ENCODE results near the gene SLC39A12.
A peak's percentile ranks its signal among the peaks of the same experiment; 100 is the strongest.
"Not testable (repeated sequence)": the region's sequence is repeated elsewhere in the genome, so short reads cannot be mapped to it uniquely, and the experiment has no call there.

SLC39A12 gene

DNA sequence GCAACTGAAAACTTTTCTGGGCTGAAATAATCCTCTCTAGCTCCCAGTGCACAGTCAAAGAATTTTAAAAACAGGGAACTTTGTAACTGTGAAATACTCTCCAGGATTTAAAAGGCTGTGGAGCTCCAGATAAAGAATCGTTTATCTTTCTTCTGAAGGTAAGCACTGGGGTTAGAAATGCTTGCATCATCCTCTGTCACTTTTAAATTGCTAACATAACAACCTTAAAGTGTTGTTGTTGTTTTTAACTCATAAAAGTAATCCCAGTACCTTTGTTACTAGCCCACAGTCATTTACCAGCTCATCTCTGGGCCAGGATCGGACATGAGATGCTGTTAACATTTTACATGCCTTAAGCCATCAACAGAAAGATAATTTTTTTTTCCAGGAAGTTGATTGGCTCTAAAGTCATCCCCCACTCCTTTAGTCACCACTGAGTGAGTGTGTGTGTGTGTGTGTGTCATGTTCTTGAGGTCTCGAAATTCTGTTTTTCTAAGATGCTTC, at the start of gene SLC39A12:
Gene SLC39A12, plus strand, starts transcription at position 51 of the 504 bp plus-strand sequence. CDS start 1,359 bp downstream, outside the sequence.
- peak; percentile 70 for DNase-seq

DNA sequence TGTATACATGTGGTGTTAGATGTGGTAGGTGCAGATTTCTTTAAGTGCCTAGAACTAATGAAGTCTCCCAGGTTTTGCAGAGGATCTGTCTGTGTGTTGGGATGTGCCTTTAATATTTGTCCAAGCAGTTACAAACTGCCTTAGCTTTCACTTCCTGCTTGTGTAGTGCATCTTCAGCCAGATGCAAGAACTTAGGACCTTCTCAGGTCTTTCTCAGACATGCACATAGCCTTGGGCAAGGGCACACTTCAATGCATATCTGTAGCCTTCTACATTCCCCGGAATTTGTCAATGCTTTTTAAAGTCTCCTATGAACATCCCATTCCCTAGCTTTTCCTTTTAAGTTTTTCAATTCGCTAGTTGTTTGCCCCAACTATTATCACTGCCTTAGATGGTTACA, 47.2 kb upstream of the SLC39A12 start:
- DNase-seq: no peak

DNA sequence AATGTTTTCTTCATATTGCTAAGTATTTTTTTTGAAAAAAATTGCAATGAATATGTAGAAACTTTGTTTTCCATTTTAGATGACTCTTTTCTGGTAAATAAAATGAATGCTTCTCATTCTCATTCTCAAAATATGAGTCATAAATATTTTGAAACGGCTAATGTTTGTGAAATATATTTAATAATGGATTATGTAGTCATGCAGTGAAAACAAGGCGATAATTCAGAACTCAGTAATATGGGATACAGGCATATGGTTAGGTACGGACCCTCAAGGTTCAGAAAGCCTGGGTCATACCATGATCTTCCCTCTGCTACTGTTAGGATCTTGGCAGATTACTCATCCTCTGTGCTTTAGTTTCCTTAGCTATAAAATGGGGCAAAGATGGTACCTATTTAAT, 46.2 kb upstream of the SLC39A12 start:
- DNase-seq: no peak

DNA sequence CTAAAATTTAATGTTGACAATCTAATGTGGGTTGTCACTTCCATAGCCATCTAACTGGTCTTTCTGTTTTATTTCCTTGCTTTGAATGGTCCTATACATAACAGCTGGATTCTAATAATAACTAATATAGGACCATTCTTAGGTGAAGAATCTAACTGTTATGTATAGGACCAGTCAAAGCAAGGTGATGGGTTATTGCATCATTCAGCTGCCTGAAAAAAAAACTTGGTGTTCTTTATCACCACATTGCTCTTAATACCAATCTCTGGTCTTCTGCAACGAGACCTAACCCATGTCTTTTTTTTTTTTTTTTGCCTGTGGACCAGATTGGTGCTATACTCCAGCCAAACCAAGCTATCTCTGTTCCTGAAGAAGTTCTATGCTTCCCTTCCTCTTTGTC, 45.7 kb upstream of the SLC39A12 start:
- no peak for DNase-seq

DNA sequence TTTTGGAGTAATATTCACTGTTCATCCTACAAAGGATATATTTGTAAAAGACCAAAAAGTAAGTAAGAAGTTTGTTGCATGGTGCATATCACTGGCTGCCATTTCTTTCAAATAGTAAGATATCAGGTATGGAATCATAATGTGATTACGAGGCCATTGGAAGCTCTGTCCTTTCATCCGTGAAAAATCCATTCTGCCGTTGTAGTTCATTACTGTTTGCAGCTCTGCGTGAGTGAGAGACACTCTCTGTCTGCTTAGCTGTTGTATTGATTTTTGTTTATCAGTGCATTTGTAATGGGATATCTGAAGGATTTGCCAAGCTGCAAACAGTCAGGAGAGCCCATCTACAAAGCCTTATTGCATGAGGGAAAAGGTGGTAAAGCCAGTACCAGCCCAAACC, 44.1 kb upstream of the SLC39A12 start:
- no peak for DNase-seq

DNA sequence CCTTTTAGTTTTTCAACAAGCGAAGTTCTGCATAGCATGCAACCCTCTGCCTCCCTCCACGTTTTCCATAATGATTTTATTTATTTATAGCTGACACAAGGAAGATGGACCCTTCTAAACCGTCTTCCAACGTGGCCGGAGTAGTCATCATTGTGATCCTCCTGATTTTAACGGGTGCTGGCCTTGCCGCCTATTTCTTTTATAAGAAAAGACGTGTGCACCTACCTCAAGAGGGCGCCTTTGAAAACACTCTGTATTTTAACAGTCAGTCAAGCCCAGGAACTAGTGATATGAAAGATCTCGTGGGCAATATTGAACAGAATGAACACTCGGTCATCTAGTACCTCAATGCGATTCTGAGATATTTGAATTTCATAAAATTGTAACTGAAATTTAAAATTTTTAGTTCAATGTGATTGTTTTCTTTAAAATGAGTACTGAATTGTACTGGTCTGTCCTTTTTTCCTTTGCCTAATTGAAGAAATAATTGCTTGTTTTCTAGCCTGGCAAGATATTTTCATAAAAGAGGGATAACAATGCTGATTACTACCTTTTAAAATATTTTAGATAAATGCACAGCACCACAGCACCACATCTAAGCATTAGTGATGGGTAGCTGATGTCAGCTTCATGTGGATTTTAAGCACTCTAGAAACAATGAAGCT, 41.5 kb upstream of the SLC39A12 start:
- DNase-seq: peak; percentile 65

DNA sequence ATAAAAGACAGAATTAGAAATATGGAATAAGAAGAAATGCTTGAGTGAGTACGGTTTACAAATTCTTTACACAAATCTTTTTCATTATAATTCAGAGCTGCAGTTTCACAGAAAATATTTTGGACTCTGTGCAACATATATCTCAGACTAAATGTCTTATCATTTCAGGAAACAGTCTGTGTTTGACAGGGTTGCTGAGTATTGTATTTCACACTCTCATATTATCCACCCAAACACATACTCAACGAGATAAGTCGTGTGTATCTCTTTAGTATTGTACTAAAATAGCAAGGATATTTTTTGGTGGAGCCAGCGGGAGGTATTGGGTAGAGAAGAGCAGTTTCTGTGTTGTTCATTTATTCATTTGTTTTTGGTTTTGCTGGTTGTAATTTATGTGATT, 39.0 kb upstream of the SLC39A12 start:
- no peak for DNase-seq

DNA sequence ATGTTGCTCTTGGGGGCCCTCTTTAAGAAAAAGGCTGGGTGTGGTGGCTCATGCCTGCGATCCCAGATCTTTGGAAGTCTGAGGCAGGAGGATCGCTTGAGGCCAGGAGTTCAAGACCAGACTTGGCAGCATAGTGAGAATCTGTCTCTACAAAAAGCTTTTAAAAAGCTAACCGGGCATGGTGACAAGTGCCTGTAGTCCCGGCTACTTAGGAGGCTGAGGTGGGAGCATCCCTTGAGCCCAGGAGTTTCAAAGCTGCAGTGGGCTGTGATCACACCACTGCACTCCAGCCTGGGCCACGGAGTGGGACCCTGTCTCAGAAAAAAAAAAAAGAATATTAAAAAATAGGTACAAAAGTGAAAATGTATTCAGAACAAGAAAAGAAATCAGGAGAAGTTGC, 38.1 kb upstream of the SLC39A12 start:
- DNase-seq: no peak

DNA sequence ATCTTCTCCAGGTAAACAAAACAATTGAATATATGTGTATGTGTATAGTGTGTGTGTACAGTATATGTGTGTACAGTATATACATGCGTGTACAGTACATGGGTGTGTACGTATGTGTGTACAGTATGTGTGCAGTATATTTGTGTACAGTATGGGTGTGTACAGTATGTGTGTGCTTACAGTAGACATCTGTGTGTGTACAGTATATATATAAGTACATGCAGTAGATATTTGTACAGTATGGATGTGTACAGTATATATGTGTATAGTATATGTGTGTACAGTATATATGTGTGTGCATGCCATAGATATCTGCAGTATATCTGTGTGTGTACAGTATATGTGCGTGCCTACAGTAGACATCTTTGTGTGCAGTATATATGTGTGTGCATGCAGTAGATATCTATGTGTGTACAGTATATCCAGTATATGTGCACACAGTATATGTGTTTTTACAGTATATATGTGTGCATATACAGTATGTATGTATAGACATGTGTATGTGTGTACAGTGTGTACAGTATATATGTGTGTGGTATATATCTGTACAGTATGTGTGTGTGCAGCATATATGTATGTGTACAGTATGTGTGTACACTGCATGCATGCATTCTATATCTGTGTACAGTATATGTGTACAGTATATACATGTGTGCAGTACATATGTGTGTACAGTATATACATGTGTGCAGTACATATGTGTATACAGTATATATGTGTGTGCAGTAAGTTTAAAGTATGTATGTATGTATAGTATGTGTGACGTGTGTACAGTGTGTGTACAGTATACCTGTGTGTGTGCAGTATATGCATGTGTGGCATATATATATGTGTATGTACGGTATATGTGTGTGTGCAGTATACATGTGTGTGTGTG, 37.3 kb upstream of the SLC39A12 start:
- DNase-seq: no peak

DNA sequence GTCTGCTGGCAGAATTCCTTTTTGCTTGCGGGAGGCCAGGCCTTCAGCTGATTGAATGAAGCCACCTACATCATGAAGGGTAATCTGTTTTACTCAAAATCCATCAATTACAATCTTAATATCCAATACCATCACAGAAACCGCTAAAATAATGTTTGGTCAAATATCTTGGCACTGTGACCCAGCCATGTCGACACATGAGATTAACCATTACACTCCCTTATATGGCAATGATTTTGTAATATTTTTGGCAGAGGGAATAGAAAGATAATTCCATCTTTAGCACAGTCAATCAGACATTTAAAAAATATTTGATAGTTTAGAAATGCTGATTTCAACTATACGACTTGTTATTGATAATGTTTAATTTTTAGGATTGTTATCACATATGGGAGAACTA, 36.5 kb upstream of the SLC39A12 start:
- DNase-seq: peak; percentile 6

DNA sequence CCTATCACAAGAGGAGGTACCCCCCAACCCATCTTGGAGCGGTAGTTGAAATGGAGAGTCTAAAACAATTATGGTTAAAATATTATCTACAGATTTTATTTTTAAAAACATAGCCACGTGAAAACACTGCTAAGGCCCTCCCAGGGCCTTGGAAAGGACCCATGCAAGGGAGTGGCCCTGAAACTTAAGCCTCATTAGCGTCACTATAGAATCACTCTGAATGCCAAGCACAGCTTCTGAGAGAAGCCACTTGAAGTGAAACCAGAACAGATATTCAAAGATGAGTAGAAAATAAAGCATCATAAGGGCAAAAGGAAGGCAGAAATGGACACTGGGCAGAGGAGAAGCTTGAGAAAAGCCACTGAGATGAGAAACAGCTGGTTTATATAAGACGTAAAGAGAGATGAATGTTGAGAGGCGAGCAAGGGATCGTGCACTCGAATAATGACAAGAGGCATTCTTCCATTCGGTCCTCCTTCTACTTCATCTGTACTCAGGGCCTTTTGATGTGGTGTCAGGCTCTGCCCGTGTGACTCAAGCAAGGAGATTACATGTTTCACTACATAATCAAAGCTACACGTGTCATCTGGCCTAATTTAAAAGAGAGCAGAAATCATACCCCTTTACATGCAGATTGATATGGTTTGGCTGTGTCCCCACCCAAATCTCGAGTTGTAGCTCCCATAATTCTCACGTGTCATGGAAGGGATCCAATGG, 33.4 kb upstream of the SLC39A12 start:
- no peak for DNase-seq

DNA sequence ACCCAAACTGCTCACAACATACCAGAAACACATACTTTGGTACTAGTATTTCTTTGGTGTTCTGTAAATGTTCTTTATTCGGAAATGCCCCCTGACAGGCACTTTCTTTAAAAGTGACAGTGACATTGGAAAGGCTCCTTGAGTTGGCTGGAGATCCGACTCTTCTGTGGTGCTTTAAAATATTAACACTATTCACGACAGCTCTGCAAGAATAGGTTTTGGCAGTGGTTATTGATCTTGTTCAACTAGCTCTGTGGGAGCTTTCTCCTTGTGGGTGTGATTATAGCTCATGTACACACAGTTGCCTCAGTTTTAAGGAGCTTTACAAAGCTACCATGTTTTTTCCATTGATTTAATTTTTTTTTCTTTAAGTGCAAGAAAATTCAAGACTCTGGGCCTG, 30.3 kb upstream of the SLC39A12 start:
- DNase-seq: no peak

DNA sequence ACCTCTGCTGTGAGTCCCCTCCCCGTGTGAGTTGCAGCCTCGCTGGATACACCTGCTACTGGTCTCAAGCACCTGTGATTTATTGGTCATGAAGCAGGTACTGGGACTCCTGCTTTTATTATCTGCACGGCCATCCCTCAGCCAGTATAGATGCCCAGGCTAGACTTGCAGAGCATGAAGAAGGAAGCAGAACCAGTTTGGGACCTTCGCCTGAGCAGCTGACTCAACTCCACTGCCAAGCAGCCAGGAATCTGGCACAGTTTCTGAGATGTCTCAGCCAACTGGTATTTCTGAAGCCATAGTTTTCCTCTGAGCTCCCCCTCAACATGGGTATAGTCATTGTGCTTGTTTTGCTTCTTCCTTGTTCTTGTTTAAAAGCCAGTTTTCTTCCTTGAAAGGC, 28.0 kb upstream of the SLC39A12 start:
- DNase-seq: peak; percentile 79

DNA sequence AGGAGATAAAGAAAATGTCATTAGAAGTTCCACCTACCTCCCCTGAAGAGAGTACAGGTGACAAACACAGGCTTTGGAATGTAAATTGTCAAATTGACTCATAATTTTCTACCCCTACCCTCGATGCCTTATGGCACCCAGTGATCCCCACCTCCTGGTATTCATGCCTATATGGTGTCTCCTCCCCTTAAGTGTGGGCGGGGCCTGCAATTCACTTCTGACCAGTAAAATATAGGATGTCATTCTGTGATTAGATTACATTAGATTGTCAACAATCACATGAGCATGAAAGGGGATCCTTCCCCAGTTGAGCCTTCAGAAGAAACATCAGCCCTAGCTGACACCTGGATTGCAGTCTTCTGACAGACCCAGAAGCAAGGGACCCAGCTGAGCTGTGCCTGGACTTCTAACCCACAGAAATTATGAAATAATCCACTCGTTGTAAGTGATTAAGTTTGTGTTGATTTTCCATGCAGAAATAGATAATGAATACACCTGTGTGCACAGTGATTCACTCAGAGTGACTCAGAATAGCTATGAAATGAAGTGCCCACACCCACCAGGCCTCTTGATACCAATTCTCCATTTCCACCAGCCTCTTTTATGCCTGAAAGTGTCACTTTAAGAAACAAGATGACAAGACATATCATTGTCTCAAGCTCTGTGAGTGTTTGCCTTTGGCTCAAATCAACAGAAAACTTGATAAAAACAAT, 8.5 kb upstream of the SLC39A12 start:
- no peak for DNase-seq

DNA sequence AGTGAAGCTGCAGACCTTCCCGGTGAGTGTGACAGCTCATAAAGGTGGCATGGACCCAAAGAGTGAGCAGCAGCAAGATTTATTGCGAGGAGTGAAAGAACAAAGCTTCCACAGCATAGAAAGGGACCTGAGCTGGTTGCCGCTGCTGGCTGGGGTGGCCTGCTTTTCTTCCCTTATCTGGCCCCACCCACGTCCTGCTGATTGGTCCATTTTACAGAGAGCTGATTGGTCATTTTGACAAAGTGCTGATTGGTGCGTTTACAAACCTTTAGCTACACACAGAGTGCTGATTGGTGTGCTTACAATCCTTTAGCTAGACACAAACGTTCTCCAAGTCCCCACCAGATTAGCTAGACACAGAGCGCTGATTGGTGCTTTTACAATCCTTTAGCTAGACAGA, 1.4 kb upstream of the SLC39A12 start:
- DNase-seq: not testable (repeated sequence)

DNA sequence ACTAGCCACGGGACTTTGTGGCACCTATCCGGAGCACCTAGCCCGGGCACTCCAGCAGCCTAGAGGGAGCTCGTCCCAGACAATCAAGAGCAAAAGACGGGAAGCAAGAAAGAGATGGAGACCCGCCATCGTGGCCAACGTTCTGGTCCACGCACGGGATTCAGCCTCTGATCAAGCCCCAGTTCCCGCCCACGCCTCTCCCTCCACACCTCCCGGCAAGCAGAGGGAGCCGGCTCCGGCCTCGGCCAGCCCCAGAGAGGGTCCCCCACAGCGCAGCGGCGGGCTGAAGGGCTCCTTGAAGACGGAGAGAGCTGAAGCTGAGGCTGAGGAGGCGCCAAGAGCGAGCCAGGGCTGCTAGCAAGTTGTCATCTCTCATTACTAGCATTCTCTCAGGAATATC, 992 bp upstream of the SLC39A12 start:
- DNase-seq: no peak

DNA sequence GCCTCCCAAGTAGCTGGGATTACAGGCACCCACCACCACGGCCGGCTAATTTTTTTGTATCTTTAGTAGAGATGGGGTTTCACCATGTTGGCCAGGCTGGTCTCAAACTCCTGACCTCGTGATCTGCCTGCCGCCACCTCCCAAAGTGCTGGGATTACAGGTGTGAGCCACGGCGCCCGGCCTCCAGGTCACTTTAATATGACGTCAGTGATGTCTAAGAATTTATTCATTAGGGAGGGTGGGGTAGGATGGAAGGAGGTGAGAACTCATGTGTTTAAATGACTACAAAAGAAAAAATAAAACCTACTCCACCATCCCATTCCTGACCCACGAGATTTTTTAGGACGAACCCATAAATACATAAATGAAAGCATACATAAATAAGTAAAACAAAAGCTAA, 2.7 kb downstream of the SLC39A12 start:
- DNase-seq: not testable (repeated sequence)

DNA sequence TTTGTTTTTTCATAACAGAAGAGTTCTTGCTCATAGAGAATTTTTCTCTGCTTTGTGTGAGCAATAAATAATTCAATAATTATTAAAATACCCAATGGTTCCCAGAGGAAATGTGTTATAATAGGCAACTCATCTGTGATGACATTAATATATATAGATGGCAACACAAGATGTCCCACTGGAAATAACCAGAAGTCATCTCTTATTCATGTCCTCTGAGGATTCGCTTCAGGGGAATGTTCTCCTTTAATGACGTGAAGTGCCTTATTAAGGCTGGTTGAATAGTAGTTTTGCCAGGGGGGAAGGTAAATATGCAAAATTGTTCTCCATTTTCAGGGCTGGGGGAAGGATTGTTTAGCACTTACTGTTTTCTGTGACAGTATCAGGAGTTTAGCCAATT, 3.1 kb downstream of the SLC39A12 start:
- peak; percentile 16 for DNase-seq

DNA sequence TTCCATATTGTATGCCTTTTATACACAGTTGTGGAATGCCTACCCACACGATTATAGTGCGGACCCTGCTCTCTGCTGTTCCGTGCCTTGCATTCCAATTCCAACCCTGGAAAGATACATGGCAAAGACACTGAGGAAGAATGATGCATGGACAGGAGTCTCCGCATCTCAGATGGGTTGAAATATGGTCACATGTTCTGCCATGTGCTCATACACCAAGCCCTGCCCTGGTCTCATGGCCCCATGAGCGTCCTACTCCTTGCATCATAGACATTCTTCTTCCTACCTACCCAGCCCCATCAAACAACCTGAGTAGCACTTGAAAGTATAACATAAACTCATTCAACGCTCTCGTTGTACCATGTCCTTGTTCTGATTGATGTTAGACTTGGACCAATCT, 6.3 kb downstream of the SLC39A12 start:
- DNase-seq: no peak

DNA sequence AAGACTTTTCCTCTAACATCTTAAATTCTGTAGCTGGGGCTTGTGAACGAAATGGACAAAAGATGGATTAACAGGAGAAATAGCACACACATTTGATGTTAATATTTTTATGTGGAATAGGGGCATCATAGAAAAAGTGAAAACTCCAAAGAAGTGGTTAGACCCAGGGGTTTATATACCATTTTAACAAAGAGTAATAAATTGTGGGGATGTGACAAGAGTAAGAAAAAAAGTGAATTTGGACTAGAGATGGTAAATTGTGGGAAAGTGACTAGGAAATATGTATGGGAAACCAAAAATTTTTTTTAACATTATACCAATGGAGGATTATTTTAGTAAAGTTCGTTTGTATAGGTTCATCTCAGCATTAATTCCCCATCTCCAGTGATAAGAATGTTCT, 8.2 kb downstream of the SLC39A12 start:
- DNase-seq: no peak

DNA sequence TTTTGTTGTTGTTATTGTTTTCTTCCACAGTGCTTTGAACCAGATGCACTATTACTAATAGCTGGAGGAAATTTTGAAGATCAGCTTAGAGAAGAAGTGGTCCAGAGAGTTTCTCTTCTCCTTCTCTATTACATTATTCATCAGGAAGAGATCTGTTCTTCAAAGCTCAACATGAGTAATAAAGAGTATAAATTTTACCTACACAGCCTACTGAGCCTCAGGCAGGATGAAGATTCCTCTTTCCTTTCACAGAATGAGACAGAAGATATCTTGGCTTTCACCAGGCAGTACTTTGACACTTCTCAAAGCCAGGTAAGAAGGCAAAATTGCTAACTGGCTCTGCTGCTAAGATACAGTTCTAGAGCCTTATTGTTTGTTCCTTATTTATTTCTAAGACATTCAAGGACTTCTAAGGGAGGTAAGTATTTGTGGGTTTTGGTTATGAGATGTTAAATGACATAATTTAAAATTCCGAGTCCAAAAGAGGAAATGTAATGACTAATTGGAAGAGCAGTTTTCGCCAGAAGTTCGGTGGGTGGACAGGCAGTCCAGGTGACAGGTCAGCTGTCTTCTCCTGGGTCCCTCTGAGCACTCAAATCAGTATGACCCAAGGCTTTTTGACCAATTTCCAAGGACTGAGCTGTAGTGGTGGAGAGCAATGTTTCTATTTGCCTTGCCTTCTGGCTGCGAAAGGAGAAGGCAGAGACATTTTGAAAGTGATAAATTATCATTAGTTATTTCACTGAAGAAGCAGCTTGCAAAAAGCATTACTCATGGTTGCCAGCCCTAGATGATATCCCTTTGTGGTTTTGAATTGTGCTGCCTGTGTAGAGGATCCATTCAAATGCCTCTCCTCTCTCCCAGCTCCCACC, 10.1 kb downstream of the SLC39A12 start:
- DNase-seq: peak; percentile 77

DNA sequence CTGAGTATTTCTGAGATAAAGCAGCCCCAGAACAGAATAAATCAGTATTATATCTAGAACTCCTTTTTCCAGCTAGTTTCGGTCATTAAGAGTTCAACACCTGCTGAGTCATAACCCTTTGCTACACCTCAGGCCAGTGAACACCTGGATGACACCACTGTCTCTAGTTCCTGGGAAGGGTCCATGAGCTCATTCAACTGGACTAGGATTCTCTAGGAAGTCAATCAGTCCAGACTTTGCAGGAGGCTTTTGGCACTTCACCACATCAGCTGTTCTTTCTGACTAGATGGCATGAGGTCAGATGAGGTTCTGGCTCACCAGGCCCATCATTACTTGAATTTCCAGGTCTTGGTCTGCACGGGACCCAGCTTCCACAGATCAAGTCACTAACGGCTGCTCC, 11.7 kb downstream of the SLC39A12 start:
- no peak for DNase-seq

All from fibroblast of upper back skin (primary cell).